ENCODE results near the gene ACSM3. TPM values are rescaled to one million over a fixed set of nuclear protein-coding genes. Genes with fewer than 3 reads are reported as not detected.

ACSM3 gene
- total and polyA plus RNA-seq, 10 of the 15 experiments (the other 5 are each of a cell fraction or from before 2014, with no cell fraction given) = 4.9 to 21.0 (median 7.0) TPM

DNA sequence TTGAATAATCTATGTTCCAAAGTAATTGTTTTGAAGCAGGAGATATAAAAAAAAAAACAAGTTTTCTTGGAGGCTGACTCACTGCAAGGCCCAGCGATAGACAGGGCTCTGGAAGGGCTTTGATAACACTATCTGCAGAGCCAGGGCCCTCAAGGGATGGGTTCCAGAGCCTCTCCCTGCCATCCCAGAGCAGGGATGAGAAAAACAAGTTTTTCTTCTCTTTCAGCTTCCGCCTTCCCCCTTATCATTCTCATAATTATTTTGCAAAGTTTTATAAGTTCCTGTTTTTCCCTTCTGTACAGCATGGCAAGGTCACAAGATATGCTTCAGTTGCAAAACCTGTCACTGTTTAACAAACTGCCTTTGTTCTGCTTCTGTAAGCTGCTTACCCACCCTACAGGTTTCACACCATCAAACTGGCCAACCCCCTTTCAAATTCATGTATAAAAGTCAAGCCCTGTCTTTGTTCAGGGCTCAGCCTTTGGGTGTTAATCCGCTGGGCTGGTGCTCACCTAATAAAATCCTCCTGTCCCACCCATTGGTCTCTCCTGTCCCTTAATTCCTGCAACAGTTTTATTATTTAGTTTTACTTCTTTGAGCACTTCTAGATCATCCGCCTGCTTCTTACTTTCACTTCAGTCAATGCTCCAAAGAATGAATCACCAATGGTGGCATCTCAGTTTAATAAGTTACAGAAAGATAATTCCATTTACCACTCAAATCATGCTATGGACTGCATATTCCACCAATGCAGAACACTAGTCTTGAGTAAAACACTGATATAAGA, 16.6 kb upstream of the ACSM3 start:
- TF ChIP-seq CBFB (IDR thresholded peaks at IDR 0.05; ENCODE audit: low read depth) (no peak), CBX5 (IDR thresholded peaks at IDR 0.05; ENCODE audit: low read depth) (0 out of 2 replicates have a peak, but pooled peaks have one; percentile 40), RAD21 (IDR thresholded peaks at IDR 0.05; ENCODE audit: insufficient read depth, low read depth, low read length) (no peak)
- SMC1A ChIA-PET (ENCODE audit: uncharacterized antibody, unreplicated experiment) = no interaction called here
- no peak overlapping the region for H3K4me3 ChIP-seq
- no peaks in the 10 kb centered on the region for H3K36me3 ChIP-seq (ENCODE audit: control insufficient read depth in 2 of 2, insufficient read depth in 2 of 2, low read length in 1 of 2)
- DNase-seq (ENCODE audit: low read depth, low spot score) (no peak), FAIRE-seq (no peak), ATAC-seq (peak; percentile 81)
- no peak overlapping the region for H2AFZ ChIP-seq (ENCODE audit: control insufficient read depth, low read depth, low read length)
- H3K79me2 ChIP-seq (ENCODE audit: control insufficient read depth, insufficient read depth, low read length) = no peaks in the 10 kb centered on the region
- H3K9ac ChIP-seq (ENCODE audit: control insufficient read depth, insufficient read depth, low read length) = no peak overlapping the region
- RAD21 ChIA-PET (ENCODE audit: unreplicated experiment) = interaction anchor here (0.6 kb wide), 1 partner anchor 12 kb away, joined by 3 read pairs; no protein-coding TSS in a partner anchor
- POLR2A ChIA-PET = no interaction called here
- H4K20me1 ChIP-seq (ENCODE audit: control insufficient read depth, insufficient read depth) = no peaks in the 10 kb centered on the region
- WGBS (ENCODE audit: insufficient coverage, insufficient replicate concordance, low lambda C conversion rate, missing lambda C conversion rate) = 53% methylated on average over 4 of the region's 4 CpGs
- no TSS peak for BruUV-seq (replicated peaks)
- in situ Hi-C loops (cut with MboI) = no loop called here
- H3K9me3 ChIP-seq (replicated peaks; ENCODE audit: control insufficient read depth, insufficient read depth, low read length) = no peaks in the 10 kb centered on the region; the same call in 1 of the 3 replicates
- CTCF ChIA-PET = no interaction called here
- H3K27ac ChIP-seq (ENCODE audit: control insufficient read depth, insufficient read depth) = no peak overlapping the region
- intact Hi-C loops (cut with micrococcal nuclease; ENCODE audit: unreplicated experiment) = no loop called here
- no peaks in the 10 kb centered on the region for H3K27me3 ChIP-seq (replicated peaks in 1 of 2; ENCODE audit: control insufficient read depth in 2 of 2, insufficient read depth in 2 of 2, low read length in 1 of 2)
- no peak overlapping the region for H3K4me2 ChIP-seq (ENCODE audit: control insufficient read depth, insufficient read depth)
- no peaks in the 10 kb centered on the region for H3K4me1 ChIP-seq (ENCODE audit: control insufficient read depth, insufficient read depth, low read length)

DNA sequence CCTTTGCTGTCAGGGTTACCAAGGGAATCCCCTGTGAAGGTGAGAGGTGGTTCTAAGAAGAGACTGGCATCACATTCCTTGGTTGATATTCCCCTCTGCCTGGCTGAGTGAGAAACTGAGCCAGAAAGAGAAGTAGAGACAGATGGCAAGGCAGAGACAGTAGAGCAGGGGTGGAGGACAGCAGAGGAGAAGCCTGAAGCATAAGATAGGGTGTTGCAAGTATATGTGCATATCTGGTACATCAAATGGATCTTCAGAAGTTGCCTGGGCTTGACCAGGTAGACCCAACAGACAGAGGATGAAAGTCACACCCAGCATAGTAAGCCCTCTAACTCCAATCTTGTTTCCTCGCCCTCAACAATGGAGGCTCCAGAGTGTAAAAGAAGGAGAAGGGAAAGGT, 14.3 kb upstream of the ACSM3 start:
- Histone ChIP-seq H3K36me3 (ENCODE audit: control insufficient read depth in 2 of 2, insufficient read depth in 2 of 2, low read length in 1 of 2) (no peaks in the 10 kb centered on the region), H3K79me2 (ENCODE audit: control insufficient read depth, insufficient read depth, low read length) (no peaks in the 10 kb centered on the region), H2AFZ (ENCODE audit: control insufficient read depth, low read depth, low read length) (no peak overlapping the region), H3K9me3 (replicated peaks; ENCODE audit: control insufficient read depth, insufficient read depth, low read length) (no peaks in the 10 kb centered on the region; the same call in 1 of the 3 replicates), H3K9ac (ENCODE audit: control insufficient read depth, insufficient read depth, low read length) (no peak overlapping the region), H3K4me2 (ENCODE audit: control insufficient read depth, insufficient read depth) (no peak overlapping the region), H4K20me1 (ENCODE audit: control insufficient read depth, insufficient read depth) (no peaks in the 10 kb centered on the region), H3K4me3 (no peak overlapping the region), H3K27ac (ENCODE audit: control insufficient read depth, insufficient read depth) (no peak overlapping the region), H3K27me3 (replicated peaks in 1 of 2; ENCODE audit: control insufficient read depth in 2 of 2, insufficient read depth in 2 of 2, low read length in 1 of 2) (no peaks in the 10 kb centered on the region), H3K4me1 (ENCODE audit: control insufficient read depth, insufficient read depth, low read length) (no peaks in the 10 kb centered on the region)
- RAD21 ChIA-PET (ENCODE audit: unreplicated experiment) = no interaction called here
- intact Hi-C loops (cut with micrococcal nuclease; ENCODE audit: unreplicated experiment) = no loop called here
- POLR2A ChIA-PET = no interaction called here
- no TSS peak for BruUV-seq (replicated peaks)
- SMC1A ChIA-PET (ENCODE audit: uncharacterized antibody, unreplicated experiment) = no interaction called here
- CTCF ChIA-PET = no interaction called here
- FAIRE-seq (no peak), DNase-seq (ENCODE audit: low read depth, low spot score) (no peak), ATAC-seq (no peak)
- in situ Hi-C loops (cut with MboI) = no loop called here
- 10% methylated on average over 1 of the region's 1 CpG for WGBS (ENCODE audit: insufficient coverage, insufficient replicate concordance, low lambda C conversion rate, missing lambda C conversion rate)
- no peak for TF ChIP-seq CHD4 (IDR thresholded peaks at IDR 0.05)
- TF ChIP-seq, protein P1, sequence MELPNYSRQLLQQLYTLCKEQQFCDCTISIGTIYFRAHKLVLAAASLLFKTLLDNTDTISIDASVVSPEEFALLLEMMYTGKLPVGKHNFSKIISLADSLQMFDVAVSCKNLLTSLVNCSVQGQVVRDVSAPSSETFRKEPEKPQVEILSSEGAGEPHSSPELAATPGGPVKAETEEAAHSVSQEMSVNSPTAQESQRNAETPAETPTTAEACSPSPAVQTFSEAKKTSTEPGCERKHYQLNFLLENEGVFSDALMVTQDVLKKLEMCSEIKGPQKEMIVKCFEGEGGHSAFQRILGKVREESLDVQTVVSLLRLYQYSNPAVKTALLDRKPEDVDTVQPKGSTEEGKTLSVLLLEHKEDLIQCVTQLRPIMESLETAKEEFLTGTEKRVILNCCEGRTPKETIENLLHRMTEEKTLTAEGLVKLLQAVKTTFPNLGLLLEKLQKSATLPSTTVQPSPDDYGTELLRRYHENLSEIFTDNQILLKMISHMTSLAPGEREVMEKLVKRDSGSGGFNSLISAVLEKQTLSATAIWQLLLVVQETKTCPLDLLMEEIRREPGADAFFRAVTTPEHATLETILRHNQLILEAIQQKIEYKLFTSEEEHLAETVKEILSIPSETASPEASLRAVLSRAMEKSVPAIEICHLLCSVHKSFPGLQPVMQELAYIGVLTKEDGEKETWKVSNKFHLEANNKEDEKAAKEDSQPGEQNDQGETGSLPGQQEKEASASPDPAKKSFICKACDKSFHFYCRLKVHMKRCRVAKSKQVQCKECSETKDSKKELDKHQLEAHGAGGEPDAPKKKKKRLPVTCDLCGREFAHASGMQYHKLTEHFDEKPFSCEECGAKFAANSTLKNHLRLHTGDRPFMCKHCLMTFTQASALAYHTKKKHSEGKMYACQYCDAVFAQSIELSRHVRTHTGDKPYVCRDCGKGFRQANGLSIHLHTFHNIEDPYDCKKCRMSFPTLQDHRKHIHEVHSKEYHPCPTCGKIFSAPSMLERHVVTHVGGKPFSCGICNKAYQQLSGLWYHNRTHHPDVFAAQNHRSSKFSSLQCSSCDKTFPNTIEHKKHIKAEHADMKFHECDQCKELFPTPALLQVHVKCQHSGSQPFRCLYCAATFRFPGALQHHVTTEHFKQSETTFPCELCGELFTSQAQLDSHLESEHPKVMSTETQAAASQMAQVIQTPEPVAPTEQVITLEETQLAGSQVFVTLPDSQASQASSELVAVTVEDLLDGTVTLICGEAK (IDR thresholded peaks at IDR 0.05; ENCODE audit: borderline replicate concordance) = no peak
- TF ChIP-seq, protein P2, sequence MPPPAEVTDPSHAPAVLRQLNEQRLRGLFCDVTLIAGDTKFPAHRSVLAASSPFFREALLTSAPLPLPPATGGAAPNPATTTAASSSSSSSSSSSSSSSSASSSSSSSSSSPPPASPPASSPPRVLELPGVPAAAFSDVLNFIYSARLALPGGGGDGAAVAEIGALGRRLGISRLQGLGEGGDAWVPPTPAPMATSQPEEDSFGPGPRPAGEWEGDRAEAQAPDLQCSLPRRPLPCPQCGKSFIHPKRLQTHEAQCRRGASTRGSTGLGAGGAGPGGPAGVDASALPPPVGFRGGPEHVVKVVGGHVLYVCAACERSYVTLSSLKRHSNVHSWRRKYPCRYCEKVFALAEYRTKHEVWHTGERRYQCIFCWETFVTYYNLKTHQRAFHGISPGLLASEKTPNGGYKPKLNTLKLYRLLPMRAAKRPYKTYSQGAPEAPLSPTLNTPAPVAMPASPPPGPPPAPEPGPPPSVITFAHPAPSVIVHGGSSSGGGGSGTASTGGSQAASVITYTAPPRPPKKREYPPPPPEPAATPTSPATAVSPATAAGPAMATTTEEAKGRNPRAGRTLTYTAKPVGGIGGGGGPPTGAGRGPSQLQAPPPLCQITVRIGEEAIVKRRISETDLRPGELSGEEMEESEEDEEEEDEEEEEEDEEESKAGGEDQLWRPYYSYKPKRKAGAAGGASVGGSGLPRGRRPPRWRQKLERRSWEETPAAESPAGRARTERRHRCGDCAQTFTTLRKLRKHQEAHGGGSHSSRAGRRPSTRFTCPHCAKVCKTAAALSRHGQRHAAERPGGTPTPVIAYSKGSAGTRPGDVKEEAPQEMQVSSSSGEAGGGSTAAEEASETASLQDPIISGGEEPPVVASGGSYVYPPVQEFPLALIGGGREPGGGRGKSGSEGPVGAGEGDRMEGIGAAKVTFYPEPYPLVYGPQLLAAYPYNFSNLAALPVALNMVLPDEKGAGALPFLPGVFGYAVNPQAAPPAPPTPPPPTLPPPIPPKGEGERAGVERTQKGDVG (CRISPR knock-in tag; IDR thresholded peaks at IDR 0.05) = no peak
- TF ChIP-seq, protein P3, sequence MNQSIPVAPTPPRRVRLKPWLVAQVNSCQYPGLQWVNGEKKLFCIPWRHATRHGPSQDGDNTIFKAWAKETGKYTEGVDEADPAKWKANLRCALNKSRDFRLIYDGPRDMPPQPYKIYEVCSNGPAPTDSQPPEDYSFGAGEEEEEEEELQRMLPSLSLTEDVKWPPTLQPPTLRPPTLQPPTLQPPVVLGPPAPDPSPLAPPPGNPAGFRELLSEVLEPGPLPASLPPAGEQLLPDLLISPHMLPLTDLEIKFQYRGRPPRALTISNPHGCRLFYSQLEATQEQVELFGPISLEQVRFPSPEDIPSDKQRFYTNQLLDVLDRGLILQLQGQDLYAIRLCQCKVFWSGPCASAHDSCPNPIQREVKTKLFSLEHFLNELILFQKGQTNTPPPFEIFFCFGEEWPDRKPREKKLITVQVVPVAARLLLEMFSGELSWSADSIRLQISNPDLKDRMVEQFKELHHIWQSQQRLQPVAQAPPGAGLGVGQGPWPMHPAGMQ (IDR thresholded peaks at IDR 0.05; ENCODE audit: borderline replicate concordance) = no peak
- TF ChIP-seq HCFC1 (IDR thresholded peaks at IDR 0.05; ENCODE audit: low read length) = no peak
